Astrocyte (in vitro differentiated cells and primary cell): ENCODE data around the gene CNTN1.

Experiments used
- EZH2 ChIP-seq: IDR thresholded peaks from 2 replicates; pipeline ENCODE4 v1.6.1; 2012; ENCODE audit warnings: mild to moderate bottlenecking, low read length, inconsistent platforms; ENCODE audit not compliant: insufficient read depth
- TF ChIP-seq, protein P1 (sequence below): IDR thresholded peaks from 2 replicates; pipeline ENCODE4 v1.5.1; 2011; ENCODE audit warnings: low read depth, mild to moderate bottlenecking, inconsistent platforms, low read length, moderate library complexity; ENCODE audit not compliant: insufficient read depth

- TF ChIP-seq, protein P1, sequence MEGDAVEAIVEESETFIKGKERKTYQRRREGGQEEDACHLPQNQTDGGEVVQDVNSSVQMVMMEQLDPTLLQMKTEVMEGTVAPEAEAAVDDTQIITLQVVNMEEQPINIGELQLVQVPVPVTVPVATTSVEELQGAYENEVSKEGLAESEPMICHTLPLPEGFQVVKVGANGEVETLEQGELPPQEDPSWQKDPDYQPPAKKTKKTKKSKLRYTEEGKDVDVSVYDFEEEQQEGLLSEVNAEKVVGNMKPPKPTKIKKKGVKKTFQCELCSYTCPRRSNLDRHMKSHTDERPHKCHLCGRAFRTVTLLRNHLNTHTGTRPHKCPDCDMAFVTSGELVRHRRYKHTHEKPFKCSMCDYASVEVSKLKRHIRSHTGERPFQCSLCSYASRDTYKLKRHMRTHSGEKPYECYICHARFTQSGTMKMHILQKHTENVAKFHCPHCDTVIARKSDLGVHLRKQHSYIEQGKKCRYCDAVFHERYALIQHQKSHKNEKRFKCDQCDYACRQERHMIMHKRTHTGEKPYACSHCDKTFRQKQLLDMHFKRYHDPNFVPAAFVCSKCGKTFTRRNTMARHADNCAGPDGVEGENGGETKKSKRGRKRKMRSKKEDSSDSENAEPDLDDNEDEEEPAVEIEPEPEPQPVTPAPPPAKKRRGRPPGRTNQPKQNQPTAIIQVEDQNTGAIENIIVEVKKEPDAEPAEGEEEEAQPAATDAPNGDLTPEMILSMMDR = no peak
- TF ChIP-seq EZH2 = no peak
Measured at GRCh38 chr12:40989785-40990184, 297.5 kb downstream of the CNTN1 start.
